ENCODE results near the gene PKDREJ. TPM values are rescaled to one million over a fixed set of nuclear protein-coding genes. Genes with fewer than 3 reads are reported as not detected.
"Not testable (repeated sequence)": the region's sequence is repeated elsewhere in the genome, so short reads cannot be mapped to it uniquely, and the experiment has no call there.

PKDREJ gene, protein sequence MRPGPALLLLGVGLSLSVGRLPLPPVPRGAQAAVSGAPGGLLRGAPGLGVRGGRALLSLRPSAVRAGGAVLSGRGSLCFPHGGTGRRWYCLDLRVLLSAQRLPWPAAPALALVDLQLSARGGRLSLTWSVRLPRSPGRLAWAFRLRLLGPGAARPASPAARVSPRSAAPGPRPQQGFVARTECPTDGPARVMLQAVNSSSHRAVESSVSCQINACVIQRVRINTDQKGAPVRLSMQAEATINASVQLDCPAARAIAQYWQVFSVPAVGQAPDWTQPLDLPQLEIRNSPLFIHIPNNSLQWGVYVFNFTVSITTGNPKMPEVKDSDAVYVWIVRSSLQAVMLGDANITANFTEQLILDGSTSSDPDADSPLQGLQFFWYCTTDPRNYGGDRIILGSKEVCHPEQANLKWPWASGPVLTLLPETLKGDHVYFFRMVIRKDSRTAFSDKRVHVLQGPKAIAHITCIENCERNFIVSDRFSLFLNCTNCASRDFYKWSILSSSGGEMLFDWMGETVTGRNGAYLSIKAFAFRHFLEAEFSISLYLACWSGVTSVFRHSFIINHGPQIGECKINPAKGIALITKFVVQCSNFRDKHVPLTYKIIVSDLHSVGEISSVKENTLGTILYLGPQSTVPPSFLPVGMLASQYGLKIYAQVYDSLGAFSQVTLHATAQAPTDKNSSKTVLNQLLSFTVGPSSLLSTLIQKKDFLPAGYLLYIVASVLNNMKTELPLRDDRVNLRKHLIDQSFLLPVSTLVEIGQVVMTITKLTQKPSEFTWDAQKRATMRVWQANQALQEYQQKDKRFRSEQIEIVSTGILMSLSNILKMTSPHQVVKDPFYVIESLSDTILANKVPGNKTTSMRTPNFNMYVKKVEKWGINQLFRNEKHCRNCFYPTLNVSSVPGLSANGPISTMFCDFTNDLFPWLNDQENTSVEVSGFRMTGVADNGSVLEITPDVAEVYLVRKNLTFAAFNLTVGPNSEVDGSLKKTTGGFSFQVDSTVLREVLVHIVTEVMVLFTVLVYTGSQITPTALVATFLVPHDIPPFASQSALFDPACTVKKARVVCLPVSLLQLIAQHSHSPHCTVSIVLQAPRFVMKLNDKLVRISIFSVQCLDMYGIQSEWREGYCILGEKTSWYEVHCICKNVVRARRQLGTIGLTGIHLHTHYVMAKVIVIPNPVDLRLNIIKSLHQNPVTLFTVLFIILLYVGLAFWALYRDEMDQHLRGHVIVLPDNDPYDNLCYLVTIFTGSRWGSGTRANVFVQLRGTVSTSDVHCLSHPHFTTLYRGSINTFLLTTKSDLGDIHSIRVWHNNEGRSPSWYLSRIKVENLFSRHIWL (N-terminal part only)
- not detected in 2 replicates for total RNA-seq (2014; rRNA removed; shearing (Covaris generic); ENCODE audit: low replicate concordance)

DNA sequence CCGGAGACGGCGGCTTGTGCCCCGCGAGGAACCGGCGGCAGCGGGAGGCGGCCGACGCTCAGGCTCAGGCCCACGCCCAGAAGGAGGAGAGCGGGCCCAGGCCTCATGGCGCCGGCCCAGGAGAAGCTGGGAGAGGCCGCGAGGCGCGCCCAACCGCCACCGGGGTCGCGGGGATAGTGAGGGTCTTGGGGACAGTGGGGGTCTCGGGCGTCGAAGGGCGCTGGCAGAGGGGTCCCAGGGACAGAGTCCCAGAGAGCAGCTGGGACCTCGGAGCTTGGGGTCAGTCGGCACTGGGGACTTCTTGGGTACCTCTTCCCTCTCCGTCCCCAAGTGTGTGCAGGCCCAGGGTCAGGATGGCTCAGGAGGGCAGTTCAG, at the start of gene PKDREJ:
PKDREJ (minus strand) TSS at position 128 of the 375 bp plus-strand sequence; CDS start at position 107, 21 bp downstream.
- Histone ChIP-seq H2AFZ (ENCODE audit: low read length) (no peak within 1 kb of the TSS), H3K4me3 (ENCODE audit: low read length) (no peak within 1 kb of the TSS), H4K20me1 (ENCODE audit: insufficient read depth, low read depth, low read length) (no peaks in the 10 kb centered on the region), H3K79me2 (ENCODE audit: low read length) (peaks cover 3% of the 10 kb centered on the region), H3K4me1 (ENCODE audit: low read length) (peaks cover 9% of the 10 kb centered on the region), H3K27ac (ENCODE audit: low read length) (no peak within 1 kb of the TSS), H3K9me2 (replicated peaks; ENCODE audit: insufficient read depth, low read length) (no peaks in the 10 kb centered on the region), H3K4me2 (ENCODE audit: low read depth, low read length, poor library complexity, severe bottlenecking) (no peak within 1 kb of the TSS), H3K36me3 (ENCODE audit: insufficient read depth, low read length) (no peaks in the 10 kb centered on the region), H3K27me3 (ENCODE audit: low read length) (no peaks in the 10 kb centered on the region), H3K9ac (ENCODE audit: low read length) (no peak within 1 kb of the TSS), H3K9me3 (ENCODE audit: low read length) (no peaks in the 10 kb centered on the region)
- DNase-seq, result no peak

DNA sequence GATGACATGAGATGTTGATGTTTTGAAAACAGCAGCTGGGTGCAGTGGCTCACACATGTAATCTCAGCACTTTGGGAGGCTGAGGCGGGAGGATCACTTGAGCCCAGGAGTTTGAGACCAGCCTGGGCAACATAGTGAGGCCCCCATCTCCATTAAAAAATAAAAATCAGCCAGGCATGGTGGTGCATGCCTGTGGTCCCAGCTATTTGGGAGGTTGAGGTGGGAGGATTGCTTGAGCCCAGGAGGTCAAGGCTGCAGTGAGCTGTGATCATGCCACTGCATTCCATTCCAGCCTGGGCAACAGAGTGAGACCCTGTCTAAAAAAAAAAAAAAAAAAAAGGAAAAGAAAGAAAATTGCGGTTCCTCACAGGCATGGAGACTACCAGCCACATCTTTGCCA, 49.7 kb upstream of the PKDREJ start:
- H3K4me1 ChIP-seq (ENCODE audit: low read length); DNase-seq; H2AFZ ChIP-seq (ENCODE audit: low read length); H3K4me3 ChIP-seq (ENCODE audit: low read length); H3K27ac ChIP-seq (ENCODE audit: low read length); H3K9me2 ChIP-seq (replicated peaks; ENCODE audit: insufficient read depth, low read length); H3K4me2 ChIP-seq (ENCODE audit: low read depth, low read length, poor library complexity, severe bottlenecking); H3K9ac ChIP-seq (ENCODE audit: low read length); H3K9me3 ChIP-seq (ENCODE audit: low read length); H4K20me1 ChIP-seq (ENCODE audit: insufficient read depth, low read depth, low read length); H3K27me3 ChIP-seq (ENCODE audit: low read length): not testable (repeated sequence)
- peaks cover 34% of the 10 kb centered on the region for H3K79me2 ChIP-seq (ENCODE audit: low read length)
- peaks cover 47% of the 10 kb centered on the region for H3K36me3 ChIP-seq (ENCODE audit: insufficient read depth, low read length)

DNA sequence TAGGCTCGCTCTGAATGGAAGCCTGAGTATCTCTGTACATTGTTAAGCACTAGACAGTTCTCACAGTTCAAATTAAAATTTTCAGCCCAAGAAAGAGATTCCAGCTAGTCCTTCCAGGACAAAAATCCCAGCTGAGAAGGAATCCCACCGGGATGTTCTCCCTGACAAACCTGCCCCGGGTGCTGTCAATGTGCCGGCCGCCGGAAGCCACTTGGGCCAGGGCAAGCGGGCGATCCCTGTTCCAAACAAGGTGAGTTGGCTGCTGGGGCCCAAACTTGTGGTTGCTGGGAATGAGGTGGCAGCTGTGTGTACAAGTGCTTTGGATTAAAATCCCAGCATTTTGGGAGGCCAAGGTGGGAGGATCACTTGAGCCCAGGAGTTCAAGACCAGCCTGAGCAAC, 48.9 kb upstream of the PKDREJ start:
- no peak for DNase-seq
- Histone ChIP-seq H3K4me3 (ENCODE audit: low read length) (no peak overlapping the region), H3K9me2 (replicated peaks; ENCODE audit: insufficient read depth, low read length) (no peaks in the 10 kb centered on the region), H3K4me2 (ENCODE audit: low read depth, low read length, poor library complexity, severe bottlenecking) (no peak overlapping the region), H4K20me1 (ENCODE audit: insufficient read depth, low read depth, low read length) (no peaks in the 10 kb centered on the region), H3K4me1 (ENCODE audit: low read length) (no peaks in the 10 kb centered on the region), H3K27me3 (ENCODE audit: low read length) (no peaks in the 10 kb centered on the region), H3K79me2 (ENCODE audit: low read length) (peaks cover 32% of the 10 kb centered on the region), H2AFZ (ENCODE audit: low read length) (no peak overlapping the region), H3K36me3 (ENCODE audit: insufficient read depth, low read length) (peaks cover 41% of the 10 kb centered on the region), H3K9me3 (ENCODE audit: low read length) (no peaks in the 10 kb centered on the region), H3K27ac (ENCODE audit: low read length) (no peak overlapping the region), H3K9ac (ENCODE audit: low read length) (no peak overlapping the region)

GRCh38 chr22:46309526-46310085, 46.5 kb upstream of the PKDREJ start:
- H3K4me3 ChIP-seq (ENCODE audit: low read length), result no peak overlapping the region
- H3K4me2 ChIP-seq (ENCODE audit: low read depth, low read length, poor library complexity, severe bottlenecking), result no peak overlapping the region
- H3K27me3 ChIP-seq (ENCODE audit: low read length), result no peaks in the 10 kb centered on the region
- H3K79me2 ChIP-seq (ENCODE audit: low read length), result peaks cover 45% of the 10 kb centered on the region
- no peak overlapping the region for H2AFZ ChIP-seq (ENCODE audit: low read length)
- H4K20me1 ChIP-seq (ENCODE audit: insufficient read depth, low read depth, low read length), result no peaks in the 10 kb centered on the region
- DNase-seq, result no peak
- no peak overlapping the region for H3K27ac ChIP-seq (ENCODE audit: low read length)
- H3K9me2 ChIP-seq (replicated peaks; ENCODE audit: insufficient read depth, low read length), result no peaks in the 10 kb centered on the region
- no peak overlapping the region for H3K9ac ChIP-seq (ENCODE audit: low read length)
- H3K36me3 ChIP-seq (ENCODE audit: insufficient read depth, low read length), result peaks cover 26% of the 10 kb centered on the region
- H3K4me1 ChIP-seq (ENCODE audit: low read length), result no peaks in the 10 kb centered on the region
- no peaks in the 10 kb centered on the region for H3K9me3 ChIP-seq (ENCODE audit: low read length)

DNA sequence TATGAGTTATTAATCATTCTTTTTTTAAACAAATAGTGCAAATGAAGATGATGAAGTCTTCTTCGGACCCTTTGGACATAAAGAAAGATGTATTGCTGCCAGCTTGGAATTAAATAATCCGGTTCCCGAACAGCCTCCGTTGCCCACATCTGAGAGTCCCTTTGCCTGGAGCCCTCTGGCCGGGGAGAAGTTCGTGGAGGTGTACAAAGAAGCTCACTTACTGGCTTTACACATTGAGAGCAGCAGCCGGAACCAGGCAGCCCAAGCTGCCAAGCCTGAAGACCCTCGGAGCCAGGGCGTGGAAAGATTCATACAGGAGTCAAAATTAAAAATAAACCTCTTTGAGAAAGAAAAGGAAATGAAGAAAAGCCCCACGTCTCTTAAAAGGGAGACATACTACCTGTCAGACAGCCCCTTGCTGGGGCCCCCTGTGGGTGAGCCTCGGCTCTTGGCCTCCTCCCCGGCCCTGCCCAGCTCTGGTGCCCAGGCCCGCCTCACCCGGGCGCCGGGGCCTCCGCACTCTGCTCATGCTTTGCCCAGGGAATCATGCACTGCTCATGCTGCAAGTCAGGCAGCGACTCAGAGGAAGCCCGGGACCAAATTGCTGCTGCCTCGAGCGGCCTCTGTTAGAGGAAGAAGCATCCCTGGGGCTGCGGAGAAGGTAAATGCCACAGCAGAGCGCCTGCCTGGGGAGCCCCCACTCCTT, 45.3 kb upstream of the PKDREJ start:
- no peak for DNase-seq
- H3K79me2 ChIP-seq (ENCODE audit: low read length), result peaks cover 56% of the 10 kb centered on the region
- no peak overlapping the region for H3K27ac ChIP-seq (ENCODE audit: low read length)
- no peaks in the 10 kb centered on the region for H3K9me2 ChIP-seq (replicated peaks; ENCODE audit: insufficient read depth, low read length)
- no peak overlapping the region for H3K4me3 ChIP-seq (ENCODE audit: low read length)
- H3K9me3 ChIP-seq (ENCODE audit: low read length), result no peaks in the 10 kb centered on the region
- H2AFZ ChIP-seq (ENCODE audit: low read length), result no peak overlapping the region
- H3K4me1 ChIP-seq (ENCODE audit: low read length), result no peaks in the 10 kb centered on the region
- H3K4me2 ChIP-seq (ENCODE audit: low read depth, low read length, poor library complexity, severe bottlenecking), result no peak overlapping the region
- H3K9ac ChIP-seq (ENCODE audit: low read length), result no peak overlapping the region
- H4K20me1 ChIP-seq (ENCODE audit: insufficient read depth, low read depth, low read length), result no peaks in the 10 kb centered on the region
- no peaks in the 10 kb centered on the region for H3K27me3 ChIP-seq (ENCODE audit: low read length)
- H3K36me3 ChIP-seq (ENCODE audit: insufficient read depth, low read length), result peaks cover 24% of the 10 kb centered on the region

- Histone ChIP-seq H3K9me2 (replicated peaks; ENCODE audit: insufficient read depth, low read length) (no peaks in the 10 kb centered on the region), H3K27ac (ENCODE audit: low read length) (no peak overlapping the region), H2AFZ (ENCODE audit: low read length) (no peak overlapping the region), H4K20me1 (ENCODE audit: insufficient read depth, low read depth, low read length) (0 out of 2 replicates have a peak, but pooled peaks cover 4% of the 10 kb centered on the region), H3K9me3 (ENCODE audit: low read length) (no peaks in the 10 kb centered on the region), H3K27me3 (ENCODE audit: low read length) (no peaks in the 10 kb centered on the region), H3K4me3 (ENCODE audit: low read length) (no peak overlapping the region), H3K9ac (ENCODE audit: low read length) (no peak overlapping the region), H3K4me1 (ENCODE audit: low read length) (no peaks in the 10 kb centered on the region), H3K4me2 (ENCODE audit: low read depth, low read length, poor library complexity, severe bottlenecking) (no peak overlapping the region), H3K36me3 (ENCODE audit: insufficient read depth, low read length) (peaks cover 32% of the 10 kb centered on the region), H3K79me2 (ENCODE audit: low read length) (peaks cover 81% of the 10 kb centered on the region)
- DNase-seq, result no peak
Measured at GRCh38 chr22:46303347-46303965, 40.3 kb upstream of the PKDREJ start.

GRCh38 chr22:46300491-46300890, 37.3 kb upstream of the PKDREJ start:
- H2AFZ ChIP-seq (ENCODE audit: low read length), result no peak overlapping the region
- 0 out of 2 replicates have a peak, but pooled peaks cover 4% of the 10 kb centered on the region for H4K20me1 ChIP-seq (ENCODE audit: insufficient read depth, low read depth, low read length)
- no peaks in the 10 kb centered on the region for H3K9me3 ChIP-seq (ENCODE audit: low read length)
- no peak overlapping the region for H3K9ac ChIP-seq (ENCODE audit: low read length)
- no peak for DNase-seq
- H3K4me1 ChIP-seq (ENCODE audit: low read length), result peaks cover 16% of the 10 kb centered on the region
- no peak overlapping the region for H3K4me2 ChIP-seq (ENCODE audit: low read depth, low read length, poor library complexity, severe bottlenecking)
- no peaks in the 10 kb centered on the region for H3K9me2 ChIP-seq (replicated peaks; ENCODE audit: insufficient read depth, low read length)
- peaks cover 76% of the 10 kb centered on the region for H3K79me2 ChIP-seq (ENCODE audit: low read length)
- H3K36me3 ChIP-seq (ENCODE audit: insufficient read depth, low read length), result peaks cover 25% of the 10 kb centered on the region; the same call in 1 of the 2 replicates
- H3K4me3 ChIP-seq (ENCODE audit: low read length), result no peak overlapping the region
- H3K27ac ChIP-seq (ENCODE audit: low read length), result no peak overlapping the region
- no peaks in the 10 kb centered on the region for H3K27me3 ChIP-seq (ENCODE audit: low read length)

Measured in Karpas-422 (cell line).